NCI-H748 (cell line): ENCODE measurements around the gene BAIAP3.

Experiments
- DNase-seq: peaks from one replicate; lab custom pipeline; 2025; ENCODE audit not compliant: unreplicated experiment; lab: John Stamatoyannopoulos, UW

The BAIAP3 gene

DNA sequence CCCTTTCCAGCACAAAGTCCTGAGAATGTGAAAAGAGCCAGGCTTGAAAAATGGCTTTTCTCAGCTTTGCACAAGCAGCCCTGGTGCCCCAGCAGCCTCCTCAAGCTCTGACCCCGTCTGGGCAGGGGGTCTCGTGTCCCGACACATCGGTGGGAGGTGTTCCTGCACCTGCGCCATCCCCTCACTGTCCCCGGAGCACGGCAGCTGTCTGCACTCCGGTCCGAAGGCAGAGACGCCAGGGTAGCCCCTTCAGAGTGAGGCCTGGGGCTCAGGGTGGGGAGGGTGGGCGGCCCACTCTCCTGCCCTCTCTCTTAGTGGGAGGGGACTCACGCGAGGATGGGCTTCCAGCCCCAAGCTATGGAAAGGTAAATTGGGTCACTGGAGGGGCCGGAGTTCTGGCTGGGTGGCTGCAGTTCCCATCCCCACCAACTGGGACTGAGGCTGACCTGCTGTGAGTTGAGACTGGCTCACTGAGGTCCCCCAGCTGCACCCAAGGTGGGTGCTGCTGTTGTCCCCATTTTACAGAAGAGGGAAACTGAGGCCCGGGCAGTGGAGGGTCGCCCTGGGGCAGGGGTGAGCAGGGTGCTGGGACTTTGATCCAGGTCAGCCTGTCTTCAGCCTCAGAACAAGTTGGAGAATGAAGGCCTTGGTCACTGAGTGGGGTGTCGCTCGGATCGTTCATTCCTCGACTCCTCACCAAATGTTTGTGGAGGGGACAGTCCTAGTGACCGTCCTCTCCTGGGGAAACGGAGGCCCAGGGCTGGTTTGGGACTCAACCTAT is 2.3 kb upstream of the BAIAP3 start:
- no peak for DNase-seq

GRCh38 chr16:1331712-1332617 is 1.5 kb upstream of the BAIAP3 start:
- DNase-seq: peak; percentile 96

DNA sequence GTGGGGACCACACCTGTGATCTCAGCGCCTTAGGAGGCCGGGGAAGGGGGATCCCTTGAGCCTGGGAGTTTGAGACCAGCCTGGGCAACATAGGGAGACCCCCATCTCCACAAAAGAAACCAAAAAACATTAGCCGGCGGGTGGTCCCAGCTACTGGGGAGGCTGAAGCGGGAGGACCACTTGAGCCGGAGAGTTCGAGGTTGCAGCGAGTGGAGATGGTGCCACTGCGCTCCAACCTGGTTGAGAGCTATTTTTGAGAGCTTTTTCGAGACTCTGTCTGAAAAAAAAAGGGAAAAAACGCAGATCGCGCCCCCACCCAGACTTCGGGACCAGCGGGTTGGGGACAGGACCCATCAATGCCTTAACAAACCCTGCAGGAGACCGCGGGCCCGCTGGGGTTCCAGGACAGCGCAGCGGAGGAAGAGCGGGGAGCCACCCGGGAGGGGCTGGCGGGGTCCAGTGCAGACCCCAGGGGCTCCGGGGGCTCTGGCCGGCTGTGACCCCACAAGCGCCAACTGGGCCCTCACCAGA is 762 bp upstream of the BAIAP3 start:
- DNase-seq: no peak

DNA sequence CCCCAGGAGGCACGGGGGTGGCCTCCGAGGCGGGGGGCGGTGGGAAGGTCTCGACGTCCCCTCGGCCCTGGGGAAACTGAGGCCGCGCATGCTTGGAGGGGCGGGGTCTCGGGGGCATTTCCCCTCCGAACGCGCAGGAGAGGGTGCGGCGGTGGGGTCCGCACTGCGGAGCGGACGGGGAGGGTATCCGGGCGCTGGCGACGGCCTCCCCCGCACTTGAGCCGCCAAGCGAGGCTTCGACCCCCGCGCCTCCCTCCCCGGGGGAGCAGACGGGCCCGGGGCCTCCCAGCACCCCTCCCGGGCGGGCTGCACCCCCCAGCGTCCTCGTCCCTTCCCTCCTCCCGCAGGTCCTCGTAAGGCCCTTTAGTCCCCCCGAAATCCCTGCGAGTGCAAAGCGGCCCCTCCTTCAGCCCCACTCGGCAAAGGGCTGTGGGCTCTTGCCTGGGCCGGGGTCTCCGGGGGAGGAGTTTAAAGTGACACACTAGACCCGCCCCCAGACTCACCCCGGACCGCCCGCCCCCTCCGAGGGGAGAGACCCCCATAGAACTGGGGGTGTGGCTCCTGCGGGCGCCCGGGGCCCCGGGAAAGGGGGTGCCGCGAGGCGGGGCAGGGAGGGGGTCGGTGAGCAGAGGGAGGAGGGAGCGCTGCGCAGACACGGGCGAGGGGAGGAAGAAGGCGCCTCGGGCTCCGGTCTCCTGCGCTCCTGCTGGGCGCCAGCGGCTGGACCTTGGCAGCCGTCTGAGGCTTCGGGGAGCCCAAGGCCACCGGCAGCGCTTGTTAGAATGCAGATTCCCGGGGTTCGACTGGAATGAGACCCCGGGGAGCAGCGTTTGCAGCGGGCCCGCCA is 632 bp downstream of the BAIAP3 start:
- peak; percentile 27 for DNase-seq

GRCh38 chr16:1334739-1335138 is 1.3 kb downstream of the BAIAP3 start:
- no peak for DNase-seq

GRCh38 chr16:1335211-1335971 is 1.9 kb downstream of the BAIAP3 start:
- peak; percentile 51 for DNase-seq

GRCh38 chr16:1335996-1336395 is 2.6 kb downstream of the BAIAP3 start:
- peak; percentile 51 for DNase-seq

DNA sequence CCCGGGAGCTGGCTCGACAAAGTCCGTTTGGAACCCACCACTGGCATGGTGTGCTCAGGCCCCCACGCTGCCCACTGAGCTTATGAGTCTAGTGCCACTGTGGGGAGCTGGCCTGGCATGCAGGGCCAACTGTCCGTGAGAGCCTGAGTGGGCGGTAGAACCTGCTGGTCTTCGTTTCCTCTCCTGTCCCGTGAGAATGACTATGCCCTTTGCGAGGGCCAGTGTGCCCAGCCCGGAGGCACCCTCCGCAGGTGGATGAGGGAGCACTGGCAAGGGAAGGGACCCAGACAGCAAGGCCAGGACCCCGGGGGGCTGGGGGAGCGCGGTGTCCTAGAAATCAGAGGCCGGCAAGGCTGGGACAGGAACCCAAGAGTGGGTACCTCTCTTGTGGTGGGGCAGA is 3.2 kb downstream of the BAIAP3 start:
- no peak for DNase-seq

GRCh38 chr16:1337486-1337885 is 4.0 kb downstream of the BAIAP3 start:
- DNase-seq: peak; percentile 37

DNA sequence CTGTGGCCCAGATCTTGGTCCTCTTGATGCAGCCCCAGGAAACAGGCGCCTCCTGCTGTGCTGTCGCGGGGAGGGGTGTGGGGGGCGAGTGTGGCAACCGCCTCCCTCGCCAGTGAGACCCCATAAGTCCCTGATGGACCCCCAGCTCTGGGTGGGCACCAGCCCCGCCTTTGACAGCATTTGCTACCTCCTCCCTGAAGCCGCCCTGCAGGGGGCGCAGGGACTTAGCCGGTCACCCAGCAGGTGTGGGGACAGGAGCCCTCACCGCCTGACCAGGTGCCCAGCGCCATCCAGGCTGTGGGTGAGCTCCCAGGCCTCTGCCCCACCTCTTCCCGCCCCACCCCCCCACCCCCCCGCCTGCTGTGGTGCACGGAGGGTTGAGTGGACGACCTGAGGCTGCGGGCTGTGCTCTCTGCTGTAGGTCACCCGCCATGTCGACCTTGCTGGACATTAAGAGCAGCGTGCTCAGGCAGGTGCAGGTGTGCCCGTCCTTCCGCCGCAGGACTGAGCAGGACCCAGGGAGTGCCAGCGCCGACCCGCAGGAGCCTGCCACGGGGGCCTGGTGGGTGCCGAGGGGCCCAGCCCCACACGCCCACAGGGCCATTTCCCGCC is 4.8 kb downstream of the BAIAP3 start:
- DNase-seq: peak; percentile 26

- DNase-seq: no peak
Observed at GRCh38 chr16:1338855-1339675, 5.6 kb downstream of the BAIAP3 start.

DNA sequence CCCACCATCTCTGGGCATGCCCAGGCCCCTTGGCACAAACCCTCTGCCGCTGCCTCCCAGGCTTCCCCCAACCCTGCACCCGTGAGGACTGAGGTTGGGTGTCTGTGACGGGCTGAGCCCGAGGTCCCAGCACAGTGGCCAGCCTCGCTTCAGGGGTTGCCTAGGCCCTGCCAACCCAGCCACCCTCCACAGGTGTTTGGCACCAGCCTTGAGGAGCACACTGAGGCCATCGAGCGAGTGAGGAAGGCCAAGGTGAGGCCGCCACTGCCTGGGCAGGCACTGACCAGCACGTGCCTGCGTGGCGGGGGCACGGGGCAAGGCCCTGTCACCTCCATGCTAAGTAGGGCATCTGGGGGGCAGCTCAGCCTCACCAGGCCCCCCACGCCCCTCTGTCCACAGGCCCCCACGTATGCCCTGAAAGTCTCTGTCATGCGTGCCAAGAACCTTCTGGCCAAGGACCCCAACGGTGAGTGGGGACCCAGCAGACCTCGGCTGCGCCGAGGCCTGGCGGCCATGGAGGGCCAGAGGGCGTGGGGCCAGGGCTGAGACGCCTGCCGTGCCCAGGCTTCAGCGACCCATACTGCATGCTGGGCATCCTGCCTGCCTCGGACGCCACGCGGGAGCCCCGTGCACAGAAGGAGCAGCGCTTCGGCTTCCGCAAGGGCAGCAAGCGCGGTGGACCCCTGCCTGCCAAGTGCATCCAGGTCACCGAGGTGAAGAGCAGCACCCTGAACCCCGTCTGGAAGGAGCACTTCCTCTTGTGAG is 7.5 kb downstream of the BAIAP3 start:
- DNase-seq: no peak

- peak; percentile 6 for DNase-seq
Observed at GRCh38 chr16:1341495-1342420, 8.3 kb downstream of the BAIAP3 start.

GRCh38 chr16:1342526-1343427 is 9.3 kb downstream of the BAIAP3 start:
- DNase-seq: peak; percentile 91

DNA sequence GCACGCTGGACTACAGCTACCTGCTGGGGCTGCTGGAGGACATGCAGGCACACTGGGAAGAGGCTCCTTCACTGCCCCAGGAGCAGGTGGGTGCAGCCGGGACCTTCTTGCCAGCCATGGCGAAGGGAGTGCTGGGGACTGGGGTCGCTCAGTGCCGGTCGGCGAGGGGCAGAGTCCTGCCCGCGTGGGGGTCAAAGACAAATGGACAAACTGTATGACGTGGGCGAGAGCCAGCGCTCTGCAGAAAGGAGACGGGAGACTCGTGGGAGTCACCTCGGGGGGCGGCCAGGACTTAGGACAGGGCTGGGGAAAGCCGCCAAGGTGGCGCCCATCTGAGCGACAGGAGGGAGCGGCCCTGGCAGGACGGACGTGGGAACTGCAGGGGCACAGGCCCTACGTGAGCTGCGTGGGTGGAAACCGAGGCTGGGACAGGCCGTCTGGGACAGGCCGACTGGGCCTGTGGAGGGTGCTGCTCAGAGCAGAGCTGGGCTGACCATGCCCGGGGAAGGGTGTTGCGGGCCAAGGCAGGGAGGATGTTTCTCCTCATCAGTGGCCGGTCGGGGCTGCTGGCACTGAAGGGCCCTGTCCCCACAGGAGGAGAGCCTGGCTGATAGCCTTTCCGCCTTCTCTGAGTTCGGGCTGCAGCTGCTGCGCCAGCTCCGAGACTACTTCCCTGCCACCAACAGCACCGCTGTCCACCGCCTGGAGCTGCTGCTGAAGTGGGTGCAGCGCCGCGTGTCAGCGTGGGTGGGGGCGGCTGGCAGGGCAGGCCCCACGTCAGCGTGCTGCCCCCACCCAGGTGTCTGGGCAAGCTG is 10.2 kb downstream of the BAIAP3 start:
- no peak for DNase-seq
